ENCODE measurements around the gene SMARCA2.

The SMARCA2 gene

DNA sequence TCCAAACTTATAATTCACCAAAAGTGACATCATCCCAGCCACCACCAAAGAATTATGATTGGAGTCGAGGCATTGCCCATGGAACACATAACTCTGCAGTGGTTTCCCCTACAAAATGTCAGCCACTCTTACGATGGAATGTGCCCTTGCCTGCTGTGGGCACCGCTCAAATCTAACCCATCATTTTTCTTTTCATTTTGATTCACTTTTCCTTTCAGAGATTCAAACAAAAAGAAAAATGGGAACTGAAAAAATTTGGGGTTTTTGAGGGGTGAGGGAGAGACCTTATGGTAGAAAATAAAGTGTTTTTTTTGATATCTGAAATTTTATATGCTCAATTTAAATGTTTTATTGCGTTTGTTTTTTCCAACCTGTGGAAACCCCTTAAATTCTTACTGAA is 28.1 kb downstream of the SMARCA2 start:
- DNase-seq: no peak

- DNase-seq: no peak
These were observed 28.8 kb downstream of the SMARCA2 start for GRCh38 chr9:2043881-2044462.

- no peak for DNase-seq
These were observed 32.1 kb downstream of the SMARCA2 start for GRCh38 chr9:2047144-2047671.

GRCh38 chr9:2047916-2048315 is 32.8 kb downstream of the SMARCA2 start:
- no peak for DNase-seq

DNA sequence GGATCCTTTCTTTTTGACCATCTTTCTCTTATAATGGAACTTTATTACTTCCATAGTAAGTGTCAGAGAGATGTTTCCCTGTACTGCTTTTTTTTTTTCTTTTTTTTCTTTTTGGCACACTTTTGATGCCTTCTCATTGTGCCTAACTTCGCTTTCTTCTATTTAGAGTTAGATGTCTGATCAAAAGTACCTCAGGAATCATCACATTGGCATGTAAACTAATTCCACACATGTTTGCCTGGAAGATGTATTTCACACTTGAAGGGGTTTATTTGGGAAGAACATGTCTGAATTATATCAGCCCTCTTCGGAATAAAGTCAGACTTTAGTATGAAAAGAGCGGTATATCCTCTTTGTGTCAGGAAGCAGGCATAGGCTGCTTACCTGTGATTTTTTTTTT is 35.1 kb downstream of the SMARCA2 start:
- DNase-seq: no peak

GRCh38 chr9:2053883-2054845 is 39.0 kb downstream of the SMARCA2 start:
- DNase-seq: no peak

- no peak for DNase-seq
These were observed 40.1 kb downstream of the SMARCA2 start for GRCh38 chr9:2055203-2055658.

DNA sequence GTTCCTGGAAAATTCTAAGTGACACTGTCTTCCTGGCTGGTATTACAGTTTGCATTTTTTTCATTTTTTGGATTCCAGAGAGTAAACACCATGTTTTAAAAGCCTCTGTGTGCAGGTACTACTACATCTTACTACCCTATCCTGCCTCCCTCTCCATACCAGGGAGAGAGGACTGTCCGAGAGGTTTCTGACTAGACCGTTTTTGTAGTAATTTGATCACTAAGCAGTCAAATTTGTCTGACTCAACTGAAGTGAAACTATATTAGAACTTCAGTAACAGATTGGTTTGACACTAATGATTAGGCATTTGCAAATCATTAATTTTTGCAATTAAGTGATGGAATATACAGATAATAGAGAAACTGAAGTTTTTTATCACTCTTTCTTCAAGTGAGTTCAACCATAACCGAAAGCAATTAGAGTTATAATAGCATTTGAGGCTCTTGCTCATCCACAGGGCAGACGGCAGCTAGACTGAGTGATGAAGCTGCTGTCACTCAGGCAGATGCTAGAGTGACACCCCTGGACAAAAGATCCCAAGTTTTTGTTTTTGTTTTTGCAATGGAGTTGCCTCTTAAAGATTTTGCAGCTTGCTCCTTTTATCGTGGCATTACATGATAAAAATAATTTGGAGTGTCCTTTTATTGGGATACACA is 44.3 kb downstream of the SMARCA2 start:
- DNase-seq: no peak

DNA sequence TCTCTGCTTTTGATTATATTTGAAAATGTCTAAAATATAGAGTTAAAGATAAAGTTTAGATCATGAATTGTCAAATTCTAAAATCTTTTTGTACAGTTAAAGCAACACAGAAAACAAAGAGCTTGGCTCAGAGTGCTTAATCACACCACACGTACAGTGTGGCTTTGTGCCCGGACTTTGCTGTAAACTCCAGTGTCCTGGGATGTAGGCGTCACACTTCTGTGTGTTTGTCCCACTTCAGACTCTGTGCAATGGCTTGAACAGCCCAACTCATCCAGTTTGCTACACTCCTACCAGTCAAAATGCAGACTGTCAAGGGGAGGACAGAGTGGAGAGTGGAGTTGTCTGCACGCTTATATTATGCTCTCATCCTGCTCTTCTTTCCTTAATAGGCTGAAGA is 45.3 kb downstream of the SMARCA2 start:
- DNase-seq: no peak

GRCh38 chr9:2065704-2066103 is 50.6 kb downstream of the SMARCA2 start:
- DNase-seq: no peak

- DNase-seq: no peak
These were observed 51.4 kb downstream of the SMARCA2 start for GRCh38 chr9:2066312-2067273.

GRCh38 chr9:2072752-2073405 is 57.7 kb downstream of the SMARCA2 start:
- DNase-seq: no peak

- no peak for DNase-seq
These were observed 67.6 kb downstream of the SMARCA2 start for GRCh38 chr9:2082772-2083171.

DNA sequence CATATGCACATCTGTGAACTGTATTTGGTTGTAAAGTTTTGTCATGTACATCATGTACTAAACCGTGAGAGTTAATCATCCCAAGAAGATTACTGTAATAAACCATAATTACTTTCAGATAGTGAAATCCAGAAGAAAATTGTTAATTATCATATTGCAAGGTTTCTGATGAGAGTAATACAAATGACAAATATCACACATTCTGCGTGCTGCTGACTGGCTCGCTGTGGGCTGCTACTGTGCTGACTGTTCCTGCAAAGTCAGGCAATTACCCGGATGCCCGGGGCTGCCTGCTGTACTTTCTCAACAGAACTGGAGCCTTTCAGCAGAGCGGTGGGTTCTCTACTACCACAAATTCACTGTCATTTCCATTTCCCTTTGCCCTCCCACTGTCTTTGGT is 68.3 kb downstream of the SMARCA2 start:
- no peak for DNase-seq

DNA sequence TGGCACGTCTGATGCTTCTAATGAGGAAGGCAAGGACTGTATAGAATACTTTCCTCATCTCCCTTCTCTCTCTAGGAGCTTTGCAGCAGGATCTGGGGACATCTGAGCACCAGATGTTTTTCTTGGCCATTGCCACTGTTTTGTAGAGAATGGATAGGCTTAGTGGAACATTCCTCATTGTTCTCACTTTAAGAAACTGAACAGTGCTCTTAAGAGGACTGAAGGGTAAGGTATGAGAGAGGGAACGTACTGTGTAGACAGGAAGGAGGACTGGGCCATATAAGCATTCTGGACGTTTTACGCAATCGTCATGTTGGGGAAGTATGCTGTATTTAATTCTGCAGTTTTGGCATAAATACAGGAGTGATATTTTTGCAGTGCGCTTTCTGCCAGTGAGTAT is 70.6 kb downstream of the SMARCA2 start:
- peak; percentile 69 for DNase-seq

- no peak for DNase-seq
These were observed 71.0 kb downstream of the SMARCA2 start for GRCh38 chr9:2086116-2086515.

DNA sequence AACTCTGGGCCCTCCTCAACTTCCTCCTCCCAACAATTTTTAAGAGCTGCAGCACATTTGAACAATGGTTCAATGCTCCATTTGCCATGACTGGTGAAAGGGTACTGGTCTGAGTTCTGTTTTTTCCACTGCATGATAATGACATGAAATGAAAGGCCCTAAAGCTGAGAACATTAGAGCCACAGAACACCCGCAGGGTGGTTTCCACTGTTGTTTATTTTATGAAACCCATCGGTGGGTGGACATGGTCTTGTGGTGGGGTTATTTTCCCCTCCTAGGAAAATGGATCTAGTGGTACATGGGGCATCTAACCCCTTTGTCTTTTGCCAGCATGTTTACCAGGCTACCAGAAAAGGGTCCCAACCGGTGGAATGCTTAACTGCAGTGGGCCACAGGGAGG is 71.8 kb downstream of the SMARCA2 start:
- DNase-seq: no peak

- no peak for DNase-seq
These were observed 72.6 kb downstream of the SMARCA2 start for GRCh38 chr9:2087500-2088313.

GRCh38 chr9:2093920-2094597 is 78.9 kb downstream of the SMARCA2 start:
- DNase-seq: no peak

- DNase-seq: no peak
These were observed 81.3 kb downstream of the SMARCA2 start for GRCh38 chr9:2096376-2096970.

Data from right forelimb (tissue), 1 donor.